HepG2 (cell line): ENCODE data around the gene SIRPB2. TPM values are rescaled to one million over a fixed set of nuclear protein-coding genes. Genes with fewer than 3 reads are reported as not detected.

ENCODE experiments used
- ATAC-seq: fragments of 200-7000 bp; cut with Tn5 transposase; 3 replicates; pipeline ENCODE4 v1.9.1; 2020; ENCODE audit warnings: mild to moderate bottlenecking, moderate library complexity
- BruUV-seq: library from RNA; stranded (reverse); fragments of 400-500 nt; replicated peaks from 2 replicates; lab custom pipeline; 2021; lab: Mats Ljungman, UMichigan
- CTCF ChIA-PET: fragments of 300-600 bp; formaldehyde crosslinking; extraction: SDS; loops from one replicate; lab custom pipeline; 2021; ENCODE audit warnings: low total read pairs, inconsistent platforms, low intra/inter-chr PET ratio; lab: Yijun Ruan, JAX
- POLR2A ChIA-PET: fragments of 350-600 bp; sonication (Branson Sonifier 250); formaldehyde crosslinking; loops from one replicate; lab custom pipeline; 2020; ENCODE audit warnings: antibody characterized with exemption, inconsistent platforms; lab: Yijun Ruan, JAX
- DNase-seq: peaks from one replicate; pipeline ENCODE4 v3.0.0-alpha.2; 2015; ENCODE audit warnings: low spot score
- FAIRE-seq: peaks from 3 replicates; lab custom pipeline; 2011; peaks lifted over from hg19 to GRCh38; lab: Jason Lieb, UNC
- H2AFZ ChIP-seq: one replicate; pipeline ENCODE4 v1.6.1; 2011; ENCODE audit warnings: low read length, inconsistent platforms
- H3K27ac ChIP-seq: fragments of 300-600 bp; 3 replicates; pipeline ENCODE4 v1.8.0; 2011; ENCODE audit warnings: mixed run types, mild to moderate bottlenecking, mixed read lengths, low read length, inconsistent platforms; ENCODE audit not compliant: insufficient read depth; ENCODE audit errors: extremely low read length
- H3K27me3 ChIP-seq, 2 experiments: fragments of 200-600 bp in 1 of 2; 2 replicates in 1 of 2; 3 replicates in 1 of 2; pipeline versions ENCODE4 v1.6.0 to v1.8.0; 2011; ENCODE audit warnings: low read length in 2 of 2, mild to moderate bottlenecking in 2 of 2, moderate library complexity in 2 of 2, inconsistent platforms in 1 of 2; ENCODE audit not compliant: insufficient read depth in 2 of 2, control insufficient read depth in 1 of 2
- H3K36me3 ChIP-seq, 2 experiments: fragments of 200-600 bp in 1 of 2; replicated peaks in 1 of 2; 2 replicates in 1 of 2; 3 replicates in 1 of 2; pipeline versions ENCODE4 v1.5.1 to v1.8.0; 2011; ENCODE audit warnings: low read length in 2 of 2, inconsistent platforms in 1 of 2; ENCODE audit not compliant: insufficient read depth in 2 of 2, control insufficient read depth in 1 of 2
- H3K4me1 ChIP-seq: 2 replicates; pipeline ENCODE4 v1.5.1; 2012; ENCODE audit warnings: low read length, inconsistent platforms; ENCODE audit not compliant: insufficient read depth
- H3K4me2 ChIP-seq: 2 replicates; pipeline ENCODE4 v1.6.0; 2011; ENCODE audit warnings: low read depth, low read length, inconsistent platforms
- H3K4me3 ChIP-seq, 3 experiments: fragments of 200-600 bp in 1 of 3; sonication (generic), shearing (Covaris generic) in 1 of 3; replicated peaks in 1 of 3; 2 replicates each; pipeline ENCODE4 v1.5.1; 2011 to 2016; ENCODE audit warnings: low read length in 3 of 3, inconsistent platforms in 2 of 3, low read depth in 2 of 3, mild to moderate bottlenecking in 2 of 3, control low read depth in 1 of 3, mixed read lengths in 1 of 3; ENCODE audit not compliant: insufficient read depth in 1 of 3
- H3K79me2 ChIP-seq: one replicate; pipeline ENCODE4 v1.6.1; 2011; ENCODE audit warnings: low read length, inconsistent platforms; ENCODE audit not compliant: insufficient read depth
- H3K9ac ChIP-seq: 2 replicates; pipeline ENCODE4 v1.6.0; 2011; ENCODE audit warnings: mild to moderate bottlenecking, low read depth, low read length, inconsistent platforms; ENCODE audit not compliant: insufficient read depth
- H3K9me3 ChIP-seq: 2 replicates; pipeline ENCODE4 v1.5.1; 2012; ENCODE audit warnings: mild to moderate bottlenecking, low read length
- H4K20me1 ChIP-seq: 2 replicates; pipeline ENCODE4 v1.6.0; 2011; ENCODE audit warnings: inconsistent platforms, mild to moderate bottlenecking, low read length, moderate library complexity; ENCODE audit not compliant: insufficient read depth
- EP300 ChIP-seq, 3 experiments: sonication (generic) in 1 of 3; formaldehyde crosslinking in 1 of 3; IDR thresholded peaks; 2 replicates each; pipeline versions ENCODE4 v1.5.1 to v1.6.1; 2011 to 2020; ENCODE audit warnings: low read depth in 2 of 3, low read length in 2 of 3, borderline replicate concordance in 1 of 3, improper control_type of control experiment in 1 of 3, mild to moderate bottlenecking in 1 of 3, missing genetic modification reagents in 1 of 3, moderate library complexity in 1 of 3
- HES4 ChIP-seq: sonication (generic); formaldehyde crosslinking; IDR thresholded peaks from 2 replicates; pipeline ENCODE4 v1.9.0; 2021; ENCODE audit warnings: mild to moderate bottlenecking, missing genetic modification reagents, borderline replicate concordance
- NAIF1 ChIP-seq: sonication (generic); formaldehyde crosslinking; IDR thresholded peaks from 2 replicates; pipeline ENCODE4 v1.5.0; 2020; ENCODE audit warnings: mild to moderate bottlenecking, missing genetic modification reagents, borderline replicate concordance
- NR2F2 ChIP-seq: IDR thresholded peaks from 2 replicates; pipeline ENCODE4 v1.6.1; 2012; ENCODE audit warnings: low read depth, inconsistent platforms, borderline replicate concordance
- ZNF644 ChIP-seq: IDR thresholded peaks from 2 replicates; pipeline ENCODE4 v1.6.1; 2016; ENCODE audit warnings: low read depth
- in situ Hi-C: cut with HindIII; loops from 2 replicates; pipeline ENCODE4 v1.10.0; 2017; ENCODE audit warnings: low pct_unique_long_range_greater_than_20kb; ENCODE audit not compliant: extremely low pct_ligation_motif_present
- intact Hi-C: fragments of 100-400 bp; cut with micrococcal nuclease; formaldehyde crosslinking; loops from one replicate; pipeline ENCODE4 v1.10.0; 2022; ENCODE audit not compliant: unreplicated experiment
- polyA plus RNA-seq, 8 experiments: library from polyadenylated mRNA; depleted of rRNA in 3 of 8; stranded (reverse) in 7 of 8; unstranded in 1 of 8; fragments of >200 nt; fragmentation: Illumina TruSeq in 4 of 8; extraction: Trizol in 4 of 8; gene quantifications; 2 replicates each; pipeline versions ENCODE4 v1.2.1 to v1.2.3, GENCODE V29; 2011 to 2016; ENCODE audit warnings: low read depth in 4 of 8, missing spikeins in 1 of 8, mixed read lengths in 1 of 8; ENCODE audit not compliant: insufficient read depth in 1 of 8
- total RNA-seq, 5 experiments: library from RNA; depleted of rRNA; stranded (reverse); fragments of >200 nt; fragmentation: Illumina TruSeq; extraction: Trizol; gene quantifications; 2 replicates each; pipeline ENCODE4 v1.2.3, GENCODE V29; 2016; ENCODE audit warnings: low read depth in 1 of 5
- TF ChIP-seq, protein P1 (sequence below): sonication (generic); formaldehyde crosslinking; IDR thresholded peaks from one replicate; pipeline ENCODE4 v1.5.1; 2020; ENCODE audit warnings: mild to moderate bottlenecking, missing genetic modification reagents; ENCODE audit errors: not compliant biosample characterization

SIRPB2 gene
- total and polyA plus RNA-seq, 2 of the 13 experiments (the other 11 are each of a cell fraction or from before 2014, with no cell fraction given), result not detected

DNA sequence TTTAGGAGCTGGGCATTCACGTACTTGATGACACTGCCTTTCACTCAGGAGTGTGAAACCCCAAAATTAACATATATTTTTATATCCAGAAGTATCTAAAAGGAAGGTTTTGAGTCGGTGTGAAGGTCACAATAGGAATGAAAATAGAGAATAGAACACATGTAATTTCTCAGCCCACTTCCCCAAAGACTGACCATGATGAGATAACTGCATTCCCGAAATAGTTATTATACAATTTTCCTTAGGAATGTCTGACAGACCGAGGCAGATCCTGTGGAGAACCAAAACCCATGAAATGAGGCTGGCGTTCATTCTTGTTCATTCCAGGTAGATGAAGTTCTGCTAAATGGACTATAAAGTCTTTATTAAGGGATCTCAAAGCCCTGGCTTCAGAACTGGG lies 34.9 kb downstream of the SIRPB2 start (continued):
- TF ChIP-seq, protein P1, sequence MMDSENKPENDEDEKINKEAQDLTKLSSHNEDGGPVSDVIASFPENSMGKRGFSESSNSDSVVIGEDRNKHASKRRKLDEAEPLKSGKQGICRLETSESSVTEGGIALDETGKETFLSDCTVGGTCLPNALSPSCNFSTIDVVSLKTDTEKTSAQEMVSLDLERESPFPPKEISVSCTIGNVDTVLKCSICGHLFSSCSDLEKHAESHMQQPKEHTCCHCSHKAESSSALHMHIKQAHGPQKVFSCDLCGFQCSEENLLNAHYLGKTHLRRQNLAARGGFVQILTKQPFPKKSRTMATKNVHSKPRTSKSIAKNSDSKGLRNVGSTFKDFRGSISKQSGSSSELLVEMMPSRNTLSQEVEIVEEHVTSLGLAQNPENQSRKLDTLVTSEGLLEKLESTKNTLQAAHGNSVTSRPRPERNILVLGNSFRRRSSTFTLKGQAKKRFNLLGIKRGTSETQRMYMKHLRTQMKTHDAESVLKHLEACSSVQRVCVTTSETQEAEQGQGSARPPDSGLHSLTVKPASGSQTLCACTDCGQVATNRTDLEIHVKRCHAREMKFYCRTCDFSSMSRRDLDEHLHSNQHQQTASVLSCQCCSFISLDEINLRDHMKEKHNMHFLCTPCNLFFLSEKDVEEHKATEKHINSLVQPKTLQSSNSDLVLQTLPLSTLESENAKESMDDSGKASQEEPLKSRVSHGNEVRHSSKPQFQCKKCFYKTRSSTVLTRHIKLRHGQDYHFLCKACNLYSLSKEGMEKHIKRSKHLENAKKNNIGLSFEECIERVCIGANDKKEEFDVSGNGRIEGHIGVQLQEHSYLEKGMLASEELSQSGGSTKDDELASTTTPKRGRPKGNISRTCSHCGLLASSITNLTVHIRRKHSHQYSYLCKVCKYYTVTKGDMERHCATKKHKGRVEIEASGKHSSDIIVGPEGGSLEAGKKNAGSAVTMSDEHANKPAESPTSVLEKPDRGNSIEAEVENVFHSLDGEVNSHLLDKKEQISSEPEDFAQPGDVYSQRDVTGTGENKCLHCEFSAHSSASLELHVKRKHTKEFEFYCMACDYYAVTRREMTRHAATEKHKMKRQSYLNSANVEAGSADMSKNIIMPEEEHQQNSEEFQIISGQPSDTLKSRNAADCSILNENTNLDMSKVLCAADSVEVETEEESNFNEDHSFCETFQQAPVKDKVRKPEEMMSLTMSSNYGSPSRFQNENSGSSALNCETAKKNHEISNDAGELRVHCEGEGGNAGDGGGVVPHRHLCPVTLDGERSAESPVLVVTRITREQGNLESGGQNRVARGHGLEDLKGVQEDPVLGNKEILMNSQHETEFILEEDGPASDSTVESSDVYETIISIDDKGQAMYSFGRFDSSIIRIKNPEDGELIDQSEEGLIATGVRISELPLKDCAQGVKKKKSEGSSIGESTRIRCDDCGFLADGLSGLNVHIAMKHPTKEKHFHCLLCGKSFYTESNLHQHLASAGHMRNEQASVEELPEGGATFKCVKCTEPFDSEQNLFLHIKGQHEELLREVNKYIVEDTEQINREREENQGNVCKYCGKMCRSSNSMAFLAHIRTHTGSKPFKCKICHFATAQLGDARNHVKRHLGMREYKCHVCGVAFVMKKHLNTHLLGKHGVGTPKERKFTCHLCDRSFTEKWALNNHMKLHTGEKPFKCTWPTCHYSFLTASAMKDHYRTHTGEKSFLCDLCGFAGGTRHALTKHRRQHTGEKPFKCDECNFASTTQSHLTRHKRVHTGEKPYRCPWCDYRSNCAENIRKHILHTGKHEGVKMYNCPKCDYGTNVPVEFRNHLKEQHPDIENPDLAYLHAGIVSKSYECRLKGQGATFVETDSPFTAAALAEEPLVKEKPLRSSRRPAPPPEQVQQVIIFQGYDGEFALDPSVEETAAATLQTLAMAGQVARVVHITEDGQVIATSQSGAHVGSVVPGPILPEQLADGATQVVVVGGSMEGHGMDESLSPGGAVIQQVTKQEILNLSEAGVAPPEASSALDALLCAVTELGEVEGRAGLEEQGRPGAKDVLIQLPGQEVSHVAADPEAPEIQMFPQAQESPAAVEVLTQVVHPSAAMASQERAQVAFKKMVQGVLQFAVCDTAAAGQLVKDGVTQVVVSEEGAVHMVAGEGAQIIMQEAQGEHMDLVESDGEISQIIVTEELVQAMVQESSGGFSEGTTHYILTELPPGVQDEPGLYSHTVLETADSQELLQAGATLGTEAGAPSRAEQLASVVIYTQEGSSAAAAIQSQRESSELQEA (CRISPR knock-in tag), result no peak
- TF ChIP-seq EP300 (IDR thresholded peaks at IDR 0.05; ENCODE audit: low read depth in 2 of 2, low read length in 2 of 2), result no peak
- no peak for TF ChIP-seq EP300 (CRISPR knock-in tag; IDR thresholded peaks at IDR 0.05; ENCODE audit: borderline replicate concordance)
- no peak for TF ChIP-seq ZNF644 (CRISPR knock-in tag)

DNA sequence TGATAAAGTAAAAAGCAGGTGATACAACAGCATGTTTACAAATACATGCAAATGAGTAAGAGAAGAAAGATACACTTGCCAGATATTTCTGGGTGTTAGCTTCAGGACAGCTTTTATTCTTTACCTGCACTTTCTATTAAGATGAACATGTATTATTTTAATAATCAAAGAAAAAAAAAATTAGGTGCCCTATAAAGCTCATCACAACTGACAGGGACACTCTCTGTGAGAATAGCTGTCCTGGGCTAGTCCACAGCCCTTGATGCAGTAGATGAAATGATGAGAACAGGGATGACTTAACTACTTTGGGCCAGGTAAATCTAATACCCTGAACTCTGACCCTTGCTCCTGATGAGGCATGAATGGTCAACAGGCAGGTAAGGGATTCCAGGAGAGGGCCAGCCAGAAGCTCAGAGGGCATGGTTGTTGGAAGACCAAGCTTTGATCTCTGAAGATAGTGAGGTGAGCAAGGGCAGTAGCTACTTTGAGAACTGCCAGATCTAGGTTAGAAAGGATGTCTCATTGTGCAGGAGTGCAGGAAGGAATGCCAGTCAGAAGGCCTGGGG lies 40.2 kb downstream of the SIRPB2 start:
- FAIRE-seq (no peak), DNase-seq (no peak), ATAC-seq (no peak)
- ChIA-PET POLR2A (interaction anchor here (1.0 to 1.4 kb wide), 2 partner anchors 123 to 125 kb away, joined by 3 read pairs; no protein-coding TSS in a partner anchor), CTCF (no interaction called here)
- no peaks in the 10 kb centered on the region for H3K27me3 ChIP-seq
- H3K79me2 ChIP-seq, result no peaks in the 10 kb centered on the region
- no peaks in the 10 kb centered on the region for H4K20me1 ChIP-seq
- no TSS peak for BruUV-seq
- no peak overlapping the region for H3K4me2 ChIP-seq
- peaks cover 8% of the 10 kb centered on the region for H3K4me1 ChIP-seq
- H3K27ac ChIP-seq, result no peak overlapping the region
- H3K36me3 ChIP-seq, result peaks cover 64 to 99% of the 10 kb centered on the region in 2 experiments
- intact Hi-C loops, result no loop called here
- peak; percentile 37; the same call in 1 of the 2 replicates for TF ChIP-seq NR2F2
- 0 out of 2 replicates have a peak, but pooled peaks have one; percentile 29 for TF ChIP-seq NAIF1 (CRISPR knock-in tag)
- no peak for TF ChIP-seq HES4 (CRISPR knock-in tag)
- H3K9me3 ChIP-seq, result no peaks in the 10 kb centered on the region
- in situ Hi-C loops, result no loop called here
- no peak overlapping the region for H3K9ac ChIP-seq
- H2AFZ ChIP-seq, result no peak overlapping the region
- H3K4me3 ChIP-seq, result no peak overlapping the region
